Sigmoid colon (tissue), 4 donors: ENCODE measurements around the gene HABP4.

Experiments
- EP300 ChIP-seq, 4 donors: sonication (generic); formaldehyde crosslinking; IDR thresholded peaks; one replicate each; pipeline ENCODE4 v1.6.1; 2017; ENCODE audit warnings: antibody characterized with exemption in 4 of 4
- POLR2A ChIP-seq, 2 donors: fragments of 450-650 bp; IDR thresholded peaks; one replicate each; pipeline ENCODE4 v1.6.1; 2016; ENCODE audit warnings: antibody characterized with exemption in 2 of 2, mild to moderate bottlenecking in 2 of 2, moderate library complexity in 2 of 2
- POLR2AphosphoS5 ChIP-seq, 4 donors: sonication (generic); formaldehyde crosslinking; IDR thresholded peaks; one replicate each; pipeline ENCODE4 v1.6.1; 2017; ENCODE audit warnings: antibody characterized with exemption in 4 of 4
- TF ChIP-seq, protein P1 (sequence below), 4 experiments: fragments of 450-650 bp in 3 of 4; fragments of 200-600 bp in 1 of 4; IDR thresholded peaks; one replicate each; pipeline ENCODE4 v1.5.1; 2016 to 2019; ENCODE audit warnings: antibody characterized with exemption in 4 of 4, mild to moderate bottlenecking in 3 of 4, moderate library complexity in 2 of 4

GRCh38 chr9:96484521-96484931 is 34.6 kb downstream of the HABP4 start:
- TF ChIP-seq, protein P1, sequence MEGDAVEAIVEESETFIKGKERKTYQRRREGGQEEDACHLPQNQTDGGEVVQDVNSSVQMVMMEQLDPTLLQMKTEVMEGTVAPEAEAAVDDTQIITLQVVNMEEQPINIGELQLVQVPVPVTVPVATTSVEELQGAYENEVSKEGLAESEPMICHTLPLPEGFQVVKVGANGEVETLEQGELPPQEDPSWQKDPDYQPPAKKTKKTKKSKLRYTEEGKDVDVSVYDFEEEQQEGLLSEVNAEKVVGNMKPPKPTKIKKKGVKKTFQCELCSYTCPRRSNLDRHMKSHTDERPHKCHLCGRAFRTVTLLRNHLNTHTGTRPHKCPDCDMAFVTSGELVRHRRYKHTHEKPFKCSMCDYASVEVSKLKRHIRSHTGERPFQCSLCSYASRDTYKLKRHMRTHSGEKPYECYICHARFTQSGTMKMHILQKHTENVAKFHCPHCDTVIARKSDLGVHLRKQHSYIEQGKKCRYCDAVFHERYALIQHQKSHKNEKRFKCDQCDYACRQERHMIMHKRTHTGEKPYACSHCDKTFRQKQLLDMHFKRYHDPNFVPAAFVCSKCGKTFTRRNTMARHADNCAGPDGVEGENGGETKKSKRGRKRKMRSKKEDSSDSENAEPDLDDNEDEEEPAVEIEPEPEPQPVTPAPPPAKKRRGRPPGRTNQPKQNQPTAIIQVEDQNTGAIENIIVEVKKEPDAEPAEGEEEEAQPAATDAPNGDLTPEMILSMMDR (IDR thresholded peaks at IDR 0.05): no peak
- TF ChIP-seq POLR2AphosphoS5 (IDR thresholded peaks at IDR 0.05) (no peak), POLR2A (IDR thresholded peaks at IDR 0.05) (no peak), EP300 (IDR thresholded peaks at IDR 0.05) (no peak)
